ENCODE results near the gene RPTOR. TPM values are rescaled to one million over a fixed set of nuclear protein-coding genes. Genes with fewer than 3 reads are reported as not detected.
"Not testable (repeated sequence)": the region's sequence is repeated elsewhere in the genome, so short reads cannot be mapped to it uniquely, and the experiment has no call there.

The RPTOR gene
- total RNA-seq, 1 donor from 2014 or later = 32.3 TPM

DNA sequence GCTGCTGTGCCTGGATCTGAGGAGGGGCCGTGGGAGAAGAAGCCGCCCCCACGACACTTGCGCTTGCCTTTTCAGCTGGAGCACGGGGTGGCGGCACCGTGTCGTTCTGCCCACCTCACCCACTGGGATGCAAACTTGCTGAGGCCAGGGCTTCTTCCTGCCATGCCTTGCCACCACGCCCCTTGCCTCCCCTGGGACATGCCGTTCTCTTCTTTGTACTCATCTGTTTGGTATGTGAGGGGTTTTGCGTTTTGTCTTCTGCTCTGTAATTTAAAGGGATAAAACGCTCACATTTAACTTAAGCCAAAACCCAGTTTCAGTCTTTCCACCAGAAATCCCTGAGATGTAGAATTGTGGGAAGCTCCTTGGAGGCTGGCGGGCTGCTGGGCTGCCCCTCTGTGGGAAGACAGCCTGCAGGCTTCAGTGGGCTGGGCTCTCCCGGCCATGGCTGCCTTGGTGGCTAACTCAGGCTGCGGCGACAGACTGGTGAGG is 180.2 kb downstream of the RPTOR start:
- no peak for DNase-seq (ENCODE audit: low spot score)

DNA sequence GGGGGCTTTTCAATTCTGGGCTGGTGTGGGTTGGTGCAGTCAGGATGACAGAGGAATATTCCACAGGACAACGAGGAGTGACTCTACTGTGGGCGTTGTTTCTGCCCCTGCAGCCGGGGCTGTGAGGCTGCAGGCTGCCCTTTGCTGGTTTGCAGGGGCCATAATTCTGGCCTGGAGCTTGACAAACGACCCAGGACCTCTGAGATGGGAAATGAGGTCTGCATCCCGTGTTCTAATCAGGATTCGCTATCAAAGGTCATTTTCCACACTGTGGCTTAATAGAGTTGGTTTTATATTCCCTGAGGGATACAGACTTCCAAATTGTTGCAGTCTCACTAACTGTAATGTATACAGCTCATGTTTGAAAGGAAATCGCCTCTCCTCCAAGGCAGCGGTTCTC is 180.9 kb downstream of the RPTOR start:
- no peak for DNase-seq (ENCODE audit: low spot score)
- intact Hi-C loops (cut with DNase I) = no loop called here

More for the DNA sequence above, 180.2 kb downstream of the RPTOR start:
- intact Hi-C loops (cut with DNase I) = no loop called here

DNA sequence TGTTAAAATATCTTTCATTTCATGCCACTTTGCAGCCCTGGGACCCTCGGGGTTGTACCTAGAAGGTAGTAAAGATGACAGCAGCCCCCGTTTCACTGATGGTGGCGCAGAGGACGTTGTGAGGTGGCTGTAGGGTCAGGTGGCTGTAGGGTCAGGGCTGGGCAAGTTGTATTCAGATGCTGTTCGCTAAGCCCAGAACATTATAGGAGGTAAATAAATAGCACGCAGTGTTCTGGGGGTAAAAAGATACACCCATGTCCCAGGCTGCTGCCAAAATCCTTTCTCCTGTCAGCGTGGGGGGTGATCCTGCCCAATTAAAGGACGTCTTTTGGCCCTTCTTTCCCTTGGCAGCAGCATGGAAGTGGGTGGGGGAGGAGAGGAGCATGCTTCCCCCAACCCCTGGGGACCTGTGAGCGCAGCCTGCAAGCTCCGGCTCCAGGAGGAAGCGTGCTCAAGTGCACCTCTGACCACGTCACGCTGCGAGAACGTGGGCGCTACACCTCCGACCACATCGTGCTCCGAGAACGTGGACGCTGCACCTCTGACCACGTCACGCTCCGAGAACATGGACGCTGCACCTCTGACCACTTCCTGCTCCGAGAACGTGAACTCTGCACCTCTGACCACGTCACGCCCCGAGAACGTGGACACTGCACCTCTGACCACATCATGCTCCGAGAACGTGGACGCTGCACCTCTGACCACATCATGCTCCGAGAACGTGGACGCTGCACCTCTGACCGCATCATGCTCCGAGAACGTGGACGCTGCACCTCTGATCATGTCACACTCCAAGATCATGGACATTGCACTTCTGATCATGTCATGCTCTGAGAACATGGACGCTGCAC is 182.1 kb downstream of the RPTOR start:
- intact Hi-C loops (cut with DNase I) = no loop called here

DNA sequence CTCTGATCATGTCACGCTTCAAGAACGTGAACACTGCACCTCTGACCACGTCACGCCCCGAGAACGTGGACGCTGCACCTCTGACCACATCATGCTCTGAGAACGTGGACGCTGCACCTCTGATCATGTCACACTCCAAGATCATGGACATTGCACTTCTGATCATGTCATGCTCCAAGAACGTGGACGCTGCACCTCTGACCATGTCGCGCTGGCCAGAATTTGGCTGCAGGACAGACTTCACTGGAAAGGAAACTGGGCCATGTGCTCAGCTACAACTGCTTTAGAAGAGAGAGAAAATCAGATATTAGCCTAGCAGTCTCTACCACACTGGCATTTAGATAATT is 182.7 kb downstream of the RPTOR start:
- DNase-seq (ENCODE audit: low spot score) = no peak
- intact Hi-C loops (cut with DNase I) = no loop called here

More for the DNA sequence above, 182.1 kb downstream of the RPTOR start:
- no peak for DNase-seq (ENCODE audit: low spot score)

DNA sequence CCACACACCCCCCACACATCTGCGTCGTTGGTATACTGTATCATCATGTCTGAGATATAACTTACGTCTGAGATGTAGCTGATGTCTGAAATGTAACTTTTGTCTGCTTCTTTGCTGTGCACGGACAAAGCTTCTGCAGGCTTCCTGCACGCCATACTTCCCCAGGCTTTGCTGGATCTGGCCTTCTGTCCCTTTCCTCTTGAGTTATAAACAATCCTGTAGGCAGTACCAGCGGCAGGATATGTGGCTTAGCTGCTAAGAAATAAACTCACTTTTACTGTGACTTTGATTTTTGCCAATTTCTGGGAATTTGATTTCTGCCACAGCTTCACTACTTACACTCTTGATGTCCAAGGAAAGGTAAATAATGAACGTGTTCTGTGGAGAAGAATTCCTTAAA is 184.4 kb downstream of the RPTOR start:
- intact Hi-C loops (cut with DNase I) = no loop called here
- DNase-seq (ENCODE audit: low spot score) = no peak

DNA sequence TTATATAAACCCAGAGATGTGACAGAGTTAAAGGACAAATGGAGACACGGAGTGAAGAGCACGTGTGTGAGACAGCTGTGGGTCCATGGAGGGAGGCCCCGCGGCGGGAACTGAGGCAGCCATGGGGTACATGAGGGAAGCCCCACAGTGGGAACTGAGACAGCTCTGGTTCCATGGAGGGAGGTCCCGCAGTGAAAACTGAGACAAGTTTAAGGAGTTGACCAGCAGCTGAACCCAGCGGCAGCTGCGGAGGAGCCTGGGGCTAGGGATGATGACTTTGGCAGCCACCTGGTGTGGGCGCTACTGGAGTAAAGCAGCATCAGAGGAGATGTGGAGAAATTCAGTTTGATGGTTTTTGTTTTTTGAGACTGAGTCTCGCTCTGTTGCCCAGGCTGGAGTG is 185.1 kb downstream of the RPTOR start:
- intact Hi-C loops (cut with DNase I) = no loop called here
- no peak for DNase-seq (ENCODE audit: low spot score)

DNA sequence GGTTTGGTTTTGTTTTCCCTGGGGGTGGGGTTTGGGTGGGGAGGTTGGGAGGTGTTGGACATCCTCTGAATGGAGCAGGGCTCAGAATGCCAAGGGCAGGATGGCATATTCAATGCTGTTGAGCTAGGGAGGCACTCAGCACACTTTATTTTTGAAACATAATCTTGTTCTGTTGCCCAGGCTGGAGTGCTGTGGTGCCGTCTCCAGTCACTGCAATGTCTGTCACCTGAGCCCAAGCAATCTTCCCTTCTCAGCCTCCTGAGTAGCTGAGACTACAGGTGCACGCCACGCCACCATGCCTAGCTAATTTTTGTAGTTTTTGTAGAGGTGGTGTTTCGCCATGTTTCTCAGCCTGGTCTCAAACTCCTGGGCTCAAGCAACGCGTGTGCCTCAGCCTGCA is 186.1 kb downstream of the RPTOR start:
- intact Hi-C loops (cut with DNase I) = no loop called here
- DNase-seq (ENCODE audit: low spot score) = no peak

DNA sequence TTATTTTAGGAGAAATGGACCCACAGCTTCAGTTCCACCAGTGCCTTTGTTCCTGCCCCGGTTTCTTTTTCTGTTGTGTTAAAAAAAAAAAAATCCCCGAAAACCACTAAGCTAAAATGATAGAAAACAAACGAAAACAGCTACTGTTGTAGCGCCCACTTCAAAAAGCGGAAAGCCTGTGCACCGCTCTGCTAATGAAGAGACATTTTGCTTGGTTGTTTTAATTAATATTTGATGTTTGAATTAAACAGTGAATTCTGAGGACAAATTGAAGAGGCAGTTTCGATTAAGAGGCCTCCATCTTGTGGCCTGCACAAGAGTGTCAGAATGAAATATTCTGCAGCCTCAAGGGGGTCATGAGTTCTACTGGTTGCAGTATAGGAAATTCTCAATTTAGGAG is 186.7 kb downstream of the RPTOR start:
- DNase-seq (ENCODE audit: low spot score) = no peak
- intact Hi-C loops (cut with DNase I) = no loop called here

DNA sequence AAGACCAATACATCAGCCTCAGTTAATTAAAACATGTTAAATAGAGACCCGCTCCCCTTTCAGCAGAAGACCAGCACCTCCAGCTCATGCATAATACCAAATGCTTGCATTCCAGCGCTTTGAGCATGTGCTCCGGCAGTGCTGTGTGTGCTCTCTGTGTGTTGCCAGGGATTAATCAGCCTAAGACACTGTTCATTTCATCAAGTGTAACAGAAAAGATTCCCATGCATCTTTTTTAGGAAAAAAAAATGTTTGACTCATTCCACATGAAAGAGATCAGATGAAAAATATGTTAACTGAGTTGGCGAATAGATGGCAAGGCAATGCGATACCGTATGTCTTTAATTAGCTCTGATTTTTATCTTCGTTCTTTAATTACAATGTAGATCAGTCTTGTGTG is 187.6 kb downstream of the RPTOR start:
- intact Hi-C loops (cut with DNase I) = no loop called here
- no peak for DNase-seq (ENCODE audit: low spot score)

DNA sequence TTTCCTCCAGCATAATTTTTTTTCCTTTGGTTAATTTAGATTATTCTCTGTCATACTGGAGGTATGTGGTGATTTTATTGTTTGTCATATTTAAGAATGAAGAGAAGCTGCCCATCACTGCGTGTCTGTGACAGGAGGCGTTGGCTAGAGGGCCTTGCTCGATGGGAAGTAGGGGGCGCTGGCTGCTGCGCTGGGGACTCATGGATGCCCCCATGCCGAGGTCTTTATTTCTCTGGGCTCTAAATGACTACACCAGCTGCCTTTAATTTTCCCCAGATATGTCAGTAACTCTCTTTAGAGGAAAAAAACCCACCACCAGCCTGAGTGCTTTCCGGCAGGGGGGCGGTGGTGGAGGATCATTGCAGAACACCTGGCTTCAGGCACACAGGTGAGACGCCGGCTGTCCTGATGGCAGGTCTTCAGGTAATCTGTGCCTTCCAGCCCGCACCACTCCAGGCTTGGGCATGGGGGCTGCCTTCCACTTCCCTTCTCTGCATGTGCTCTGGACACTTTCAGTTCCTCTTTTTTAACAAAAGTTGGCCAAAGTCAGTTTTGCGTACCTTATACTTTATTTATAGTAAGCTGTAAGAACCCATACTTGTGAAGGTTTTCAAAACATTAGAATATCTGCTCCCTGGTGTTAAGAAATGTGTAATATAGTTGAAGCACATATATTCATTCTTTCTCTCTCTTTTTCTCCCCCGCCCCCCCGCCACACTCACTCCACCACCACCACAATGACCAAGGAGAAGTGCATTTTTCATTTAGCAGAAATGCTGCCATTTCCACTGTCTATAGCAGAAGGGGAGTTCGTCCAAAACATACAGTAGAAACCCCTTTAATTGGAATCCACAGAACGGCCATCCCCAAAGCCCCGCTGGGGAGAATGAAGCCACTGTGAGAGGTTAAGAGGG is 192.7 kb downstream of the RPTOR start:
- DNase-seq (ENCODE audit: low spot score) = no peak
- intact Hi-C loops (cut with DNase I) = no loop called here

DNA sequence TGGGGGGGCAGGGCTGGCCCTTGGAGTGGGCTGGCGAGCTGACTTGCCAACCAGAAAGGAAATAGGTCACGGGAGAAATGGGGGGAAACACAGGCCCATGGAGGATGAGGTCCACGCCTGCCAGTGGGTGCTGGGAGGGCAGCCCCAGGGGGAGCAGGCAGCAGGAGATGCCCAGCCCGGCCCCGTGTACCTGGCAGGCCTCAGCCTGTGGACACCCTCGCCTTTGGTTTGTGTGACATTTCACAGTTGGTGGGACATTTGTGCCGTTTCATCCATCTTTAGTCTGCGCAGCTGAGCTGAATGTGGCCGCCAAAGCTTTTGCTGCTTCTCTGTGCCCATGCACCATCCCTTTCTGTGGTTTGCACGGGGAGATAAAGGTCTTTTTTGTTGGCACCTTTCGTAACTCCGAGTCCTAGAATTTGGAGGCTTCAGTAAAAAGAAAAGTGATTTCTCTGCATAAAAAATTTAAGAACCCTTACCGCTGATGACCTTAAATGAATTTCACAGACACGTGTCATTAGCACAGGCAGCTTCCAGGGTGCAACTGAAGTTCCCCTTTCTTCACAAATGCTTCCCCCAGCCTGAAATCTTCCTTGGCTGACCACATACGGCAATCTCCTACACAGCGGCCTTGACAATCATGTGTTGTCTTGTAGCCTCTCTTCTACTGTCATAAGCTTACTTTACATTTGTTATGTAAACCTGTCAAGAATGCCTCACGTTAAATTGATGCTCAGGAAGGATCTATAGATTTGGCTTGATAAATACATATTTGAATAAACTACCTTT is 193.6 kb downstream of the RPTOR start:
- intact Hi-C loops (cut with DNase I) = no loop called here
- no peak for DNase-seq (ENCODE audit: low spot score)

DNA sequence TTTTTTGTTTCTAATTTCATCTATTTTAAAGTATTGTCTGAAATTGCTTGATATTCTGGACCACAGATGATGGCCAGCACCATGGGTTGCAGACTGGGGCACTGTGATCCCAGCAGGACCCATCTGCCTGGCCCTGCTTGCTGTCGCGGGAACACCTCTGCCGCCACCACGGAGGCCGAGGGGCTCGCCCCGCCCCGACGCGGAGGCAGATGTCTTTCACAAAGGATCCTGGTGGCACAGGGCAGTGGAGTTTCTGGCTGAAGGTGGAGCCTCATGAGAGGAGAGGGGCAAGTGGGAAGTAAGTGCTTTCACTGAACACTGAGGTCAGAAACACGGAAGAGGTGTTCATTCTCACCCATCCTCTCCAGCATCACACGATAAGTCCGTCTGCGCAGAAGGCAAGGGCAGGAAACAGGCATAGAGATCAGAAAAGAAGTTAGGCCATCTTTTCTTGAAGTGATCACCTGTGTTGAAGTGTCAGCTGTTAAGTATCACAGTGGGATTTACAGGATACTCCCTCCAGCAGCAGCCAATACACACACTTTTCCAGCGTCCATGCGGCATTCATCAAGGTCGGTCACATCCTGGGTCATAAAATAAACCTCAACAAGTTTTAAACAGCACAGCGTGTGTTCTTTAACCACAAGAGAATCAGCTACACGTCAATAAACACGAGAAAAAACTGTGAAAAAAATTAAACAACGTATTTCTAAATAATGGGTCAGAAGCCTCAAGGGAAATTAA is 194.5 kb downstream of the RPTOR start:
- intact Hi-C loops (cut with DNase I) = no loop called here

DNA sequence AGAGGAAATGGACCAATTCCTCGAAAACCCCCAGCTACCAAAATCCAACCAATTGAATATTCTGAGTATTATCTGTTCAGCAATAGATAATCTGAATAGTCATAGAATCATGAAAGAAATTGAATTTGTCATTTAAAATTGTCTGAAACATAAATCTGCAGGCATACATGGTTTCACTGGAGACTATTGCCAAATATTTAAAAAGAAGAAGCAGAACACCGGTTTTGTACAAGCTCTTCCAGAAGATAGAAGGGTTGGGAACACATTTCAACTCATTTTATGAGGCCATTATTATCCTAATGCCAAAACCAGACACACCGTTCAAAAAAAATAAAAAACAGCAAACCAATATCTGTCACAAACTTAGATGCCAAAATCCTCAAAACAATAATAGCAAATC is 195.5 kb downstream of the RPTOR start:
- intact Hi-C loops (cut with DNase I) = no loop called here
- no peak for DNase-seq (ENCODE audit: low spot score)

More for the DNA sequence above, 194.5 kb downstream of the RPTOR start:
- no peak for DNase-seq (ENCODE audit: low spot score)

DNA sequence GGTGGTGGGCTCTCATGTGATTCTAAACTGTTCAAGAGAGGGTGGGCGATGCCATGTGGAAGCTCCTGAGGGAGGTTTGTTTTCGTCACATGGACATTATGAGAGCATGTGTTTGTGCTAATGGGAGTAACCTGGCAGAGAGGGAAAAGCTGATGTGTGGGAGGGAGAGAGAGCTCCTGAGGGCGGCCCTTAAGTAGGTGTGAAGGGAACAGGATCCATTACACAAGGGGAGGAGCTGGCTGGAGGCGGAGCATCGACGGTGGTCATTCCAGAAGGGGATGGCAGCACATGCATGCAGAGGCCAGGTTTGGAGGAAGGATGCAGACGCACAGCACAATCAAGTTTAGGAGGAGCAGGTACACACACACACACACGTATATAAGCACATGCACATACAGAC is 197.5 kb downstream of the RPTOR start:
- intact Hi-C loops (cut with DNase I) = no loop called here
- DNase-seq (ENCODE audit: low spot score) = no peak

DNA sequence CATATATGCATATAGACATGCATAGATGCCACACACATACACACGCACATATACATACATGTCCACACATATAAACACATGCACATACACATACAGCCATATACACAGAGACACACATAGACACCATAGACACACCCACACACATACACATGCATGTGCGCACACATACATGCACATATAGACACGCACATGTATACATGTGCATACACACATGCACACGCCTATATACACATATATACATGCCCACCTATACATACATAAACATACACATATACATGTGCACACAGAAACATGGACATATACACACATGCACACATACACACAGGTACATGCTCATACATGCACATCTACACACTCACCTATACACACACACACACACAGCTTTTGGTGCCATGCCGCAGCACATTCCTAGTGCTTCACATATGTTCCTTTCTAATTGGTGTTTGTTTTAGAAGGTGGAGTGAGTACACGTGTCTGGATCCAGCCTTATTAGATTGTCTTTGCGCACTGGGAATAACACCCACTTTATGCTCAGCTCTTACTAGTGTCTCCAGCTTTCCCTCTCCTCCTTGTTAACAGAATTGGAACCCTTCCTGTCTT is 198.0 kb downstream of the RPTOR start:
- intact Hi-C loops (cut with DNase I) = no loop called here
- no peak for DNase-seq (ENCODE audit: low spot score)

DNA sequence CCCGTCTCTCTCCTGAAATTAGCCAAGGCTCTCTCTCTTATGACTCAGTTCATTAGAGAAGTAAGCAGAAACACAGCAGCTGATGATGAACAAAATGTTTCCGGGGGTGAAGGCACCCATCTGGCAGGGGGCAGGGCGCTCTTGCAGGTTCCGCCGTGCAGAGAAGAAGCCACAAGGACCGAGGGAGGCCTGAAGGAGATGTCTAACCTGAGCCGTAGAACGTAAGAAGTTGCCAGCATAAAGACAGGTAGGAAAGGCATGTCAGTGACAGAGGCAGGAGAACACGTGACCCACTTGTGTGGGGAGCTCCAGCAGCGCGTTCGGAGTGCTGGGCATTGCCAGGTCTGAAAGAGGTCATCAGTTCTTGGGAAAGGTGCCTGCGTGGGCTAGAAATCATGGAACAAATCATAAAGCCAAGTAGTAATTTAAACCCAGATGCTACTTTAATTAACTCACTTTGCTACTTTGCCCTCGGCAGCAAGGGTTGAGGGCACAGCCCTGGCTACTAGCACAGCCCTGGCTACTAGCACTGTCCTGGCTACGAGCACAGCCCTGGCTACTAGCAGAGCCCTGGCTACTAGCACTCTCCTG is 198.6 kb downstream of the RPTOR start:
- DNase-seq (ENCODE audit: low spot score) = no peak
- intact Hi-C loops (cut with DNase I) = no loop called here

DNA sequence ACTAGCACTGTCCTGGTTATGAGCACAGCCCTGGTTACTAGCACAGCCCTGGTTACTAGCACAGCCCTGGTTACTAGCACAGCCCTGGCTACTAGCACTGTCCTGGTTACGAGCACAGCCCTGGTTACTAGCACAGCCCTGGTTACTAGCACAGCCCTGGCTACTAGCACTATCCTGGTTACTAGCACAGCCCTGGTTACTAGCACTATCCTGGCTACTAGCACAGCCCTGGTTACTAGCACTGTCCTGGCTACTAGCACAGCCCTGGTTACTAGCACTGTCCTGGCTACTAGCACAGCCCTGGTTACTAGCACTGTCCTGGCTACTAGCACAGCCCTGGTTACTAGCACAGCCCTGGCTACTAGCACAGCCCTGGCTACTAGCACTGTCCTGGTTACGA is 199.3 kb downstream of the RPTOR start:
- DNase-seq (ENCODE audit: low spot score); intact Hi-C loops (cut with DNase I): not testable (repeated sequence)

DNA sequence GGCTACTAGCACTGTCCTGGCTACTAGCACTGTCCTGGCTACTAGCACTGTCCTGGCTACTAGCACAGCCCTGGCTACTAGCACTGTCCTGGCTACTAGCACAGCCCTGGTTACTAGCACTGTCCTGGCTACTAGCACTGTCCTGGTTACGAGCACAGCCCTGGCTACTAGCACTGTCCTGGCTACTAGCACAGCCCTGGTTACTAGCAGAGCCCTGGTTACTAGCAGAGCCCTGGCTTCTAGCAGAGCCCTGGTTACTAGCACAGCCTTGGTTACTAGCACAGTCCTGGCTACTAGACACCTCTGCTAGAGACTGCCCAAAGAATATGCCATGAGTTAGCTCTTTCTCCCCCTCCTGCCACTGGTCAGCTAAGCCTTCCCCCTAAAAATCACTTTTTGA is 200.1 kb downstream of the RPTOR start:
- DNase-seq (ENCODE audit: low spot score); intact Hi-C loops (cut with DNase I): not testable (repeated sequence)

Data from cardiac septum (tissue), 1 donor.